H1 (cell line): ENCODE data around the gene HABP4. TPM values are rescaled to one million over a fixed set of nuclear protein-coding genes. Genes with fewer than 3 reads are reported as not detected.

Source experiments
- CTCF ChIA-PET: fragments of 300-600 bp; sonication (Branson Sonifier 250); formaldehyde crosslinking; loops from one replicate; lab custom pipeline; 2021; ENCODE audit not compliant: partially characterized antibody; lab: Charles Lee
- POLR2A ChIA-PET: fragments of 300-600 bp; sonication (Branson Sonifier 250); formaldehyde crosslinking; loops from one replicate; lab custom pipeline; 2021; ENCODE audit warnings: inconsistent platforms; ENCODE audit not compliant: partially characterized antibody; lab: Charles Lee
- DNase-seq, 2 experiments: peaks; one replicate each; pipeline versions ENCODE4 v3.0.0 to v3.0.0-alpha.2; 2010 to 2022; ENCODE audit warnings: low spot score in 2 of 2, low read depth in 1 of 2, mixed read lengths in 1 of 2
- FAIRE-seq: peaks from 2 replicates; lab custom pipeline; 2011; peaks lifted over from hg19 to GRCh38; lab: Jason Lieb, UNC
- H2AFZ ChIP-seq: 2 replicates; pipeline ENCODE4 v1.8.1; 2012; ENCODE audit warnings: low read length, inconsistent platforms
- H2AK5ac ChIP-seq: 2 replicates; pipeline ENCODE4 v1.6.1; 2013; ENCODE audit warnings: low read depth, low read length
- H2BK120ac ChIP-seq: replicated peaks from 2 replicates; pipeline ENCODE3; 2013; ENCODE audit warnings: low read depth, low read length, inconsistent platforms
- H2BK12ac ChIP-seq: 2 replicates; pipeline ENCODE4 v1.6.1; 2013; ENCODE audit warnings: low read depth, low read length
- H2BK15ac ChIP-seq: 2 replicates; pipeline ENCODE4 v1.6.1; 2013; ENCODE audit warnings: low read length
- H2BK20ac ChIP-seq: 2 replicates; pipeline ENCODE4 v1.6.1; 2013; ENCODE audit warnings: low read length
- H2BK5ac ChIP-seq: 2 replicates; pipeline ENCODE4 v1.6.1; 2013; ENCODE audit warnings: low read depth, low read length
- H3K14ac ChIP-seq: 2 replicates; pipeline ENCODE4 v1.6.1; 2013; ENCODE audit warnings: inconsistent platforms; ENCODE audit not compliant: insufficient read length
- H3K18ac ChIP-seq: 2 replicates; pipeline ENCODE4 v1.6.1; 2013; ENCODE audit warnings: low read length; ENCODE audit errors: extremely low read depth
- H3K23ac ChIP-seq: 2 replicates; pipeline ENCODE4 v1.6.1; 2013; ENCODE audit warnings: inconsistent platforms; ENCODE audit not compliant: insufficient read length
- H3K23me2 ChIP-seq: 2 replicates; pipeline ENCODE4 v1.6.1; 2013; ENCODE audit warnings: low read depth, low read length
- H3K27ac ChIP-seq: 2 replicates; pipeline ENCODE4 v1.6.1; 2011; ENCODE audit warnings: low read depth, low read length, inconsistent platforms
- H3K27me3 ChIP-seq, 4 experiments: replicated peaks in 1 of 4; 1 replicate in 1 of 4; 2 replicates in 3 of 4; pipeline versions ENCODE4 v1.6.1 to v1.8.1; 2011 to 2013; ENCODE audit warnings: low read length in 3 of 4, mild to moderate bottlenecking in 3 of 4, inconsistent platforms in 2 of 4, mixed read lengths in 2 of 4, moderate library complexity in 1 of 4; ENCODE audit not compliant: control insufficient read depth in 3 of 4, insufficient read depth in 3 of 4; ENCODE audit errors: extremely low read depth in 1 of 4
- H3K36me3 ChIP-seq, 4 experiments: 2 replicates each; pipeline versions ENCODE4 v1.6.1 to v1.8.1; 2011 to 2013; ENCODE audit warnings: mild to moderate bottlenecking in 4 of 4, low read length in 3 of 4, moderate library complexity in 2 of 4, control low read depth in 1 of 4, inconsistent platforms in 1 of 4; ENCODE audit not compliant: insufficient read depth in 4 of 4, control insufficient read depth in 2 of 4
- H3K4ac ChIP-seq: replicated peaks from 2 replicates; pipeline ENCODE3; 2013; ENCODE audit warnings: low read length, low read depth, mixed read lengths, inconsistent platforms; ENCODE audit not compliant: insufficient read length
- H3K4me1 ChIP-seq, 4 experiments: replicated peaks in 1 of 4; 1 replicate in 1 of 4; 2 replicates in 3 of 4; pipeline versions ENCODE4 v1.6.1 to v1.8.1; 2011 to 2013; ENCODE audit warnings: low read length in 3 of 4, inconsistent platforms in 2 of 4, mixed read lengths in 1 of 4; ENCODE audit not compliant: insufficient read depth in 4 of 4, control insufficient read depth in 3 of 4
- H3K4me2 ChIP-seq, 2 experiments: 2 replicates each; pipeline versions ENCODE4 v1.6.1 to v1.8.1; 2011 to 2013; ENCODE audit warnings: low read depth in 2 of 2, low read length in 2 of 2, control low read depth in 1 of 2, inconsistent platforms in 1 of 2, mild to moderate bottlenecking in 1 of 2; ENCODE audit not compliant: insufficient read depth in 1 of 2
- H3K4me3 ChIP-seq, 4 experiments: fragments of 200-600, 300-600 bp in 1 of 4; sonication (generic), shearing (Covaris generic), sonication (Bioruptor Twin) in 1 of 4; 2 replicates each; pipeline versions ENCODE4 v1.5.1 to v1.8.1; 2011 to 2016; ENCODE audit warnings: low read length in 4 of 4, low read depth in 3 of 4, control low read depth in 2 of 4, inconsistent platforms in 2 of 4, mild to moderate bottlenecking in 2 of 4, mixed read lengths in 1 of 4, moderate library complexity in 1 of 4; ENCODE audit not compliant: insufficient read depth in 2 of 4; ENCODE audit errors: extremely low read depth in 1 of 4
- H3K56ac ChIP-seq: replicated peaks from 2 replicates; pipeline ENCODE3; 2013; ENCODE audit warnings: low read depth, mild to moderate bottlenecking, mixed read lengths, low read length, inconsistent platforms; ENCODE audit not compliant: insufficient read length
- H3K79me1 ChIP-seq: 2 replicates; pipeline ENCODE4 v1.6.1; 2013; ENCODE audit warnings: low read depth, low read length, control low read depth
- H3K79me2 ChIP-seq, 2 experiments: 2 replicates each; pipeline versions ENCODE4 v1.6.1 to v1.8.1; 2012 to 2013; ENCODE audit warnings: low read length in 2 of 2, mild to moderate bottlenecking in 2 of 2, inconsistent platforms in 1 of 2; ENCODE audit not compliant: insufficient read depth in 2 of 2, control insufficient read depth in 1 of 2
- H3K9ac ChIP-seq, 4 experiments: replicated peaks in 1 of 4; 1 replicate in 1 of 4; 2 replicates in 3 of 4; pipeline versions ENCODE4 v1.6.1 to v1.8.1; 2011 to 2013; ENCODE audit warnings: low read depth in 3 of 4, low read length in 3 of 4, control low read depth in 2 of 4, mild to moderate bottlenecking in 2 of 4, moderate library complexity in 2 of 4, inconsistent platforms in 1 of 4; ENCODE audit errors: extremely low read depth in 1 of 4
- H3K9me3 ChIP-seq, 2 experiments: 2 replicates each; pipeline versions ENCODE4 v1.6.1 to v1.8.1; 2012 to 2013; ENCODE audit warnings: mild to moderate bottlenecking in 2 of 2, moderate library complexity in 2 of 2, control low read depth in 1 of 2, inconsistent platforms in 1 of 2, low read depth in 1 of 2, low read length in 1 of 2, mixed read lengths in 1 of 2; ENCODE audit not compliant: insufficient read depth in 2 of 2
- H4K20me1 ChIP-seq, 2 experiments: replicated peaks in 1 of 2; 2 replicates each; pipeline versions ENCODE3 to v1.8.1; 2011 to 2013; ENCODE audit warnings: inconsistent platforms in 2 of 2, low read length in 2 of 2, mild to moderate bottlenecking in 1 of 2; ENCODE audit not compliant: insufficient read depth in 2 of 2, control insufficient read depth in 1 of 2
- H4K5ac ChIP-seq: 2 replicates; pipeline ENCODE4 v1.6.1; 2013; ENCODE audit warnings: low read length, low read depth, mixed read lengths, inconsistent platforms; ENCODE audit not compliant: insufficient read length
- H4K8ac ChIP-seq: 2 replicates; pipeline ENCODE4 v1.8.0; 2013; ENCODE audit warnings: mild to moderate bottlenecking, moderate library complexity, low read length, inconsistent platforms; ENCODE audit not compliant: insufficient read depth; ENCODE audit errors: extremely low read depth
- H4K91ac ChIP-seq: replicated peaks from 2 replicates; pipeline ENCODE3; 2013; ENCODE audit warnings: low read length, mixed read lengths, inconsistent platforms; ENCODE audit not compliant: insufficient read length
- BACH1 ChIP-seq: IDR thresholded peaks from 2 replicates; pipeline ENCODE4 v1.6.1; 2012; ENCODE audit warnings: low read length, improper control_type of control experiment
- CEBPB ChIP-seq: IDR thresholded peaks from 2 replicates; pipeline ENCODE4 v1.6.1; 2012; ENCODE audit warnings: low read depth, low read length
- CTBP2 ChIP-seq: IDR thresholded peaks from 2 replicates; pipeline ENCODE4 v1.7.0; 2011; ENCODE audit warnings: borderline replicate concordance, mild to moderate bottlenecking, moderate library complexity, mixed read lengths, low read length; ENCODE audit not compliant: insufficient read depth, insufficient read length
- EZH2 ChIP-seq: fragments of 200-600 bp; sonication (generic); IDR thresholded peaks from 2 replicates; pipeline ENCODE4 v1.7.1; 2012; ENCODE audit warnings: low read depth, mild to moderate bottlenecking, moderate library complexity, low read length, inconsistent platforms; ENCODE audit not compliant: severe bottlenecking
- HDAC6 ChIP-seq: IDR thresholded peaks from one replicate; pipeline ENCODE4 v1.7.1; 2012; ENCODE audit warnings: low read depth, mild to moderate bottlenecking, inconsistent platforms, low read length, moderate library complexity
- RAD21 ChIP-seq, 2 experiments: IDR thresholded peaks in 1 of 2; conservative IDR thresholded peaks in 1 of 2; 2 replicates each; pipeline ENCODE4 v1.6.1; 2011; ENCODE audit warnings: low read depth in 2 of 2, low read length in 2 of 2, improper control_type of control experiment in 1 of 2, inconsistent platforms in 1 of 2, mild to moderate bottlenecking in 1 of 2, moderate library complexity in 1 of 2
- RFX5 ChIP-seq: IDR thresholded peaks from 2 replicates; pipeline ENCODE4 v1.6.1; 2011; ENCODE audit warnings: low read depth, low read length, improper control_type of control experiment, borderline replicate concordance
- SIX5 ChIP-seq: IDR thresholded peaks from 2 replicates; pipeline ENCODE4 v1.6.1; 2011; ENCODE audit warnings: mild to moderate bottlenecking, low read depth, low read length
- TAF7 ChIP-seq: optimal IDR thresholded peaks from 2 replicates; pipeline ENCODE3; 2011; ENCODE audit warnings: low read depth, mild to moderate bottlenecking, inconsistent platforms, low read length, moderate library complexity, borderline replicate concordance
- WGBS, 2 experiments: shearing (Covaris generic) in 1 of 2; methylation state at CpG; one replicate each; pipeline versions ENCODE4 v1.1.6 to v1.1.7; 2013 to 2015; ENCODE audit warnings: low lambda C conversion rate in 2 of 2, mixed read lengths in 2 of 2, inconsistent platforms in 1 of 2, low coverage in 1 of 2, missing lambda C conversion rate in 1 of 2; ENCODE audit not compliant: insufficient replicate concordance in 2 of 2, insufficient coverage in 1 of 2, insufficient read length in 1 of 2; ENCODE audit errors: extremely low coverage in 1 of 2, missing lambda C conversion rate in 1 of 2; 5-methylcytosine and 5-hydroxymethylcytosine counted together
- polyA plus RNA-seq, 7 experiments: library from polyadenylated mRNA; depleted of rRNA in 3 of 7; stranded (reverse) in 5 of 7; unstranded in 2 of 7; fragments of >200 nt in 5 of 7; fragments of 200-250 nt in 2 of 7; gene quantifications; 1 replicate in 5 of 7; 2 replicates in 1 of 7; 4 replicates in 1 of 7; pipeline versions ENCODE4 v1.2.1 to v1.2.3, GENCODE V29; 2011 to 2013; ENCODE audit warnings: missing spikeins in 2 of 7, mixed read lengths in 2 of 7
- total RNA-seq: library from RNA; stranded (reverse); fragmentation: NEBNext Ultra II Directional; extraction: Animal tissue kit (Norgen Biotek cat#: 25700); gene quantifications from 2 replicates; pipeline ENCODE4 v1.2.1, GENCODE V29; 2021

The HABP4 gene
- total and polyA plus RNA-seq, 2 of the 8 experiments (the other 6 are each of a cell fraction or from before 2014, with no cell fraction given) = 3.3 to 11.2 TPM

- no peaks in the 10 kb centered on the region for H3K23me2 ChIP-seq
- peaks cover 0 to 4% (median 0%) of the 10 kb centered on the region in 4 experiments; a peak in 2 of 8 replicates for H3K36me3 ChIP-seq
- no peak overlapping the region for H4K91ac ChIP-seq
- peaks cover 0 to 4% of the 10 kb centered on the region in 2 experiments for H4K20me1 ChIP-seq
- H2AK5ac ChIP-seq = no peak overlapping the region
- no peaks in the 10 kb centered on the region for H3K79me2 ChIP-seq
- H2BK15ac ChIP-seq = no peak overlapping the region
- no peak overlapping the region for H3K18ac ChIP-seq
- H2BK20ac ChIP-seq = no peak overlapping the region
- POLR2A ChIA-PET = no interaction called here
- CTCF ChIA-PET = interaction anchor here (1.2 kb wide), 1 partner anchor 137 kb away, joined by 3 read pairs; no protein-coding TSS in a partner anchor
- H3K4me1 ChIP-seq = no peaks in the 10 kb centered on the region
- 93% methylated on average over 3 of the region's 3 CpGs; no CpG with 5 or more reads in 1 of the 2 experiments for WGBS, 2 experiments
- no peak overlapping the region for H3K23ac ChIP-seq
- H3K4me3 ChIP-seq = no peak overlapping the region
- no peak overlapping the region for H3K14ac ChIP-seq
- H2BK120ac ChIP-seq = no peak overlapping the region
- no peak overlapping the region for H3K27ac ChIP-seq
- no peak overlapping the region for H2BK12ac ChIP-seq
- no peak overlapping the region for H3K56ac ChIP-seq
- H3K4me2 ChIP-seq = no peak overlapping the region
- no peak for FAIRE-seq
- no peak overlapping the region for H4K5ac ChIP-seq
- TF ChIP-seq RFX5 (no peak), CTBP2 (no peak), BACH1 (no peak), HDAC6 (no peak), CEBPB (no peak), EZH2 (no peak), SIX5 (no peak), TAF7 (no peak), RAD21 (IDR thresholded peaks at IDR 0.05 in 1 of 2, conservative IDR thresholded peaks at IDR 0.05 in 1 of 2; ENCODE audit: low read depth in 2 of 2, low read length in 2 of 2) (no peak)
- TF ChIP-seq, all 59 proteins: peak for 0
- Histone ChIP-seq H3K4ac (no peak overlapping the region), H3K9ac (no peak overlapping the region), H3K27me3 (no peaks in the 10 kb centered on the region), H2AFZ (no peak overlapping the region), H3K9me3 (no peaks in the 10 kb centered on the region), H3K79me1 (no peaks in the 10 kb centered on the region), H2BK5ac (no peak overlapping the region), H4K8ac (no peak overlapping the region)
- no peak for DNase-seq
Observed at GRCh38 chr9:96512240-96512639, 62.3 kb downstream of the HABP4 start.
